Muscle of leg (tissue), 11 donors: ENCODE measurements around the gene UBAC2. TPM values are rescaled to one million over a fixed set of nuclear protein-coding genes. Genes with fewer than 3 reads are reported as not detected.
"Not testable (repeated sequence)": the region's sequence is repeated elsewhere in the genome, so short reads cannot be mapped to it uniquely, and the experiment has no call there.

Experiments
- DNase-seq: peaks from one replicate; pipeline ENCODE4 v3.0.0; 2013
- H3K27ac ChIP-seq: one replicate; pipeline ENCODE4 v1.5.1; 2013; ENCODE audit warnings: mild to moderate bottlenecking, low read length, control low read depth
- H3K27me3 ChIP-seq: one replicate; pipeline ENCODE4 v1.6.1; 2013; ENCODE audit warnings: low read length; ENCODE audit not compliant: control insufficient read depth, insufficient read depth
- H3K36me3 ChIP-seq: one replicate; pipeline ENCODE4 v1.6.1; 2013; ENCODE audit warnings: low read length; ENCODE audit not compliant: control insufficient read depth, insufficient read depth
- H3K4me1 ChIP-seq: one replicate; pipeline ENCODE4 v1.6.1; 2013; ENCODE audit warnings: low read length; ENCODE audit not compliant: control insufficient read depth, insufficient read depth
- H3K4me3 ChIP-seq: one replicate; pipeline ENCODE4 v1.5.1; 2013; ENCODE audit warnings: low read length, control low read depth
- H3K9me3 ChIP-seq: replicated peaks from 2 replicates; pipeline ENCODE4 v1.6.1; 2013; ENCODE audit warnings: low read depth, low read length; ENCODE audit not compliant: control insufficient read depth
- WGBS: methylation state at CpG from one replicate; pipeline ENCODE4 v1.1.5; 2013; ENCODE audit warnings: missing lambda C conversion rate; ENCODE audit not compliant: insufficient coverage; 5-methylcytosine and 5-hydroxymethylcytosine counted together
- polyA plus RNA-seq, 8 donors: library from polyadenylated mRNA; unstranded; fragments of 120-200 nt; gene quantifications; one replicate each; pipeline versions ENCODE4 v1.2.1 to v1.2.3, GENCODE V29; 2013; ENCODE audit warnings: inconsistent platforms in 1 of 8, low replicate concordance in 1 of 8; ENCODE audit not compliant: insufficient read length in 8 of 8, insufficient read depth in 1 of 8
- total RNA-seq: library from RNA; stranded (reverse); fragments of 120-200 nt; gene quantifications from one replicate; pipeline ENCODE4 v1.2.4, GENCODE V29; 2013

Gene UBAC2
- total and polyA plus RNA-seq, 9 donors, result 46.3 to 92.6 (median 84.7) TPM

GRCh38 chr13:99230991-99231390 lies 30.3 kb downstream of the UBAC2 start:
- H3K4me3 ChIP-seq, result no peak overlapping the region
- H3K27ac ChIP-seq, result peak overlapping the region; percentile 35
- peaks cover 4% of the 10 kb centered on the region for H3K36me3 ChIP-seq
- peaks cover under 1% of the 10 kb centered on the region for H3K4me1 ChIP-seq
- H3K9me3 ChIP-seq, result no peaks in the 10 kb centered on the region
- DNase-seq, result no peak
- 100% methylated on average over 2 of the region's 3 CpGs for WGBS
- H3K27me3 ChIP-seq, result no peaks in the 10 kb centered on the region

GRCh38 chr13:99231721-99232120 lies 31.1 kb downstream of the UBAC2 start:
- peak; percentile 55 for DNase-seq
- Histone ChIP-seq H3K27ac (peak overlapping the region; percentile 13), H3K9me3 (no peaks in the 10 kb centered on the region), H3K4me1 (no peaks in the 10 kb centered on the region), H3K36me3 (peaks cover 4% of the 10 kb centered on the region), H3K4me3 (no peak overlapping the region), H3K27me3 (no peaks in the 10 kb centered on the region)
- WGBS, result 100% methylated on average over 1 of the region's 1 CpG

- Histone ChIP-seq H3K36me3 (peaks cover 19% of the 10 kb centered on the region), H3K4me3 (no peak overlapping the region), H3K4me1 (no peaks in the 10 kb centered on the region), H3K27ac (no peak overlapping the region), H3K9me3 (no peaks in the 10 kb centered on the region), H3K27me3 (no peaks in the 10 kb centered on the region)
- no peak for DNase-seq
- 71% methylated on average over 3 of the region's 8 CpGs for WGBS
Measured at GRCh38 chr13:99237981-99238662, 37.5 kb downstream of the UBAC2 start.

GRCh38 chr13:99246100-99246499 lies 45.4 kb downstream of the UBAC2 start:
- Histone ChIP-seq H3K27ac (no peak overlapping the region), H3K4me1 (no peaks in the 10 kb centered on the region), H3K9me3 (no peaks in the 10 kb centered on the region), H3K27me3 (no peaks in the 10 kb centered on the region), H3K4me3 (no peak overlapping the region), H3K36me3 (peaks cover 4% of the 10 kb centered on the region)
- no peak for DNase-seq
- WGBS, result no CpG with 5 or more reads among the region's 1 CpG

- H3K27me3 ChIP-seq, DNase-seq, H3K9me3 ChIP-seq, H3K4me3 ChIP-seq, H3K36me3 ChIP-seq, H3K4me1 ChIP-seq, H3K27ac ChIP-seq: not testable (repeated sequence)
- WGBS, result no CpG with 5 or more reads among the region's 3 CpGs
Measured at GRCh38 chr13:99249178-99249577, 48.5 kb downstream of the UBAC2 start.

- not testable (repeated sequence) for H3K4me3 ChIP-seq
- WGBS, result 100% methylated on average over 1 of the region's 2 CpGs
Measured at GRCh38 chr13:99249606-99250005, 49.0 kb downstream of the UBAC2 start.

GRCh38 chr13:99250982-99251825 lies 50.5 kb downstream of the UBAC2 start:
- no peak overlapping the region for H3K27ac ChIP-seq
- H3K4me3 ChIP-seq, result no peak overlapping the region
- WGBS, result 100% methylated on average over 2 of the region's 5 CpGs
- H3K9me3 ChIP-seq, result no peaks in the 10 kb centered on the region
- peaks cover 11% of the 10 kb centered on the region for H3K36me3 ChIP-seq
- no peaks in the 10 kb centered on the region for H3K4me1 ChIP-seq
- no peak for DNase-seq
- H3K27me3 ChIP-seq, result no peaks in the 10 kb centered on the region

More at GRCh38 chr13:99249606-99250005, 49.0 kb downstream of the UBAC2 start:
- H3K4me1 ChIP-seq, H3K36me3 ChIP-seq, H3K27ac ChIP-seq, H3K27me3 ChIP-seq, DNase-seq, H3K9me3 ChIP-seq: not testable (repeated sequence)

- H3K4me3 ChIP-seq, result no peak overlapping the region
- no peak for DNase-seq
- 77% methylated on average over 1 of the region's 4 CpGs for WGBS
- H3K27me3 ChIP-seq, result no peaks in the 10 kb centered on the region
- peaks cover 2% of the 10 kb centered on the region for H3K4me1 ChIP-seq
- no peaks in the 10 kb centered on the region for H3K9me3 ChIP-seq
- no peak overlapping the region for H3K27ac ChIP-seq
- H3K36me3 ChIP-seq, result peaks cover 11% of the 10 kb centered on the region
Measured at GRCh38 chr13:99251921-99252320, 51.3 kb downstream of the UBAC2 start.

GRCh38 chr13:99254830-99255229 lies 54.2 kb downstream of the UBAC2 start:
- Histone ChIP-seq H3K27ac (no peak overlapping the region), H3K4me3 (no peak overlapping the region), H3K4me1 (peaks cover 2% of the 10 kb centered on the region), H3K9me3 (no peaks in the 10 kb centered on the region), H3K27me3 (no peaks in the 10 kb centered on the region), H3K36me3 (peaks cover 8% of the 10 kb centered on the region)
- WGBS, result 47% methylated on average over 8 of the region's 14 CpGs
- peak; percentile 83 for DNase-seq

GRCh38 chr13:99255271-99255670 lies 54.6 kb downstream of the UBAC2 start:
- H3K9me3 ChIP-seq, result no peaks in the 10 kb centered on the region
- peaks cover 2% of the 10 kb centered on the region for H3K4me1 ChIP-seq
- no peak overlapping the region for H3K27ac ChIP-seq
- no peaks in the 10 kb centered on the region for H3K27me3 ChIP-seq
- no peak overlapping the region for H3K4me3 ChIP-seq
- H3K36me3 ChIP-seq, result peaks cover 10% of the 10 kb centered on the region
- peak; percentile 29 for DNase-seq
- WGBS, result 53% methylated on average over 5 of the region's 10 CpGs
